CD8-positive, alpha-beta memory T cell (primary cell): ENCODE data around the gene KNDC1. TPM values are rescaled to one million over a fixed set of nuclear protein-coding genes. Genes with fewer than 3 reads are reported as not detected.
"Not testable (repeated sequence)": the region's sequence is repeated elsewhere in the genome, so short reads cannot be mapped to it uniquely, and the experiment has no call there.

Source experiments
- CTCF ChIA-PET: fragments of 350-600 bp; sonication (Branson Sonifier 250); formaldehyde crosslinking; loops from one replicate; lab custom pipeline; 2021; ENCODE audit warnings: antibody characterized with exemption; lab: Charles Lee
- POLR2A ChIA-PET: fragments of 350-600 bp; sonication (Branson Sonifier 250); formaldehyde crosslinking; loops from one replicate; lab custom pipeline; 2021; ENCODE audit warnings: antibody characterized with exemption; lab: Charles Lee
- DNase-seq, 5 donors: peaks; one replicate each; pipeline versions ENCODE4 v3.0.0 to v3.0.0-alpha.2; 2020 to 2022; ENCODE audit warnings: mixed read lengths in 1 of 5
- H3K27ac ChIP-seq: one replicate; pipeline ENCODE4 v1.7.0; 2013; ENCODE audit warnings: low read depth, mild to moderate bottlenecking, low read length, moderate library complexity
- H3K27me3 ChIP-seq: 2 replicates; pipeline ENCODE4 v1.7.0; 2013; ENCODE audit warnings: low read length, mild to moderate bottlenecking; ENCODE audit not compliant: insufficient read depth, poor library complexity, severe bottlenecking
- H3K36me3 ChIP-seq: 2 replicates; pipeline ENCODE4 v1.7.0; 2013; ENCODE audit warnings: mild to moderate bottlenecking, low read length, moderate library complexity; ENCODE audit not compliant: insufficient read depth
- H3K4me1 ChIP-seq: 2 replicates; pipeline ENCODE4 v1.7.0; 2013; ENCODE audit warnings: mild to moderate bottlenecking, low read length, moderate library complexity; ENCODE audit not compliant: insufficient read depth
- H3K4me3 ChIP-seq: 2 replicates; pipeline ENCODE4 v1.7.0; 2013; ENCODE audit warnings: mild to moderate bottlenecking, low read length
- H3K9me3 ChIP-seq: 2 replicates; pipeline ENCODE4 v1.7.0; 2013; ENCODE audit warnings: mild to moderate bottlenecking, low read length
- H3K27ac Mint-ChIP-seq, 8 donors: one replicate each; pipeline ENCODE4 v1.8.0; 2020 to 2021; ENCODE audit warnings: mixed read lengths in 8 of 8, mild to moderate bottlenecking in 6 of 8, inconsistent platforms in 3 of 8, moderate library complexity in 3 of 8
- H3K27me3 Mint-ChIP-seq, 2 donors: one replicate each; pipeline ENCODE4 v1.8.0; 2020 to 2021; ENCODE audit warnings: mixed read lengths in 2 of 2, mild to moderate bottlenecking in 1 of 2, moderate library complexity in 1 of 2
- H3K36me3 Mint-ChIP-seq, 3 donors: one replicate each; pipeline ENCODE4 v1.8.0; 2020 to 2021; ENCODE audit warnings: mixed read lengths in 3 of 3, inconsistent platforms in 1 of 3, mild to moderate bottlenecking in 1 of 3
- H3K4me1 Mint-ChIP-seq, 3 donors: one replicate each; pipeline ENCODE4 v1.8.0; 2020 to 2021; ENCODE audit warnings: mixed read lengths in 3 of 3, inconsistent platforms in 1 of 3, mild to moderate bottlenecking in 1 of 3
- H3K4me3 Mint-ChIP-seq, 7 donors: one replicate each; pipeline ENCODE4 v1.8.0; 2020 to 2021; ENCODE audit warnings: mixed read lengths in 7 of 7, mild to moderate bottlenecking in 6 of 7, moderate library complexity in 4 of 7, inconsistent platforms in 2 of 7
- H3K9me3 Mint-ChIP-seq, 5 donors: one replicate each; pipeline ENCODE4 v1.8.0; 2020 to 2022; ENCODE audit warnings: mixed read lengths in 5 of 5, mild to moderate bottlenecking in 3 of 5, moderate library complexity in 2 of 5, inconsistent platforms in 1 of 5
- polyA plus RNA-seq: library from polyadenylated mRNA; unstranded; fragments of 300-500 nt; fragmentation: Illumina TruSeq; gene quantifications from one replicate; pipeline ENCODE4 v1.2.3, GENCODE V29; 2021
- total RNA-seq, 2 experiments: library from RNA; stranded (reverse); gene quantifications; one replicate each; pipeline ENCODE4 v1.2.3, GENCODE V29; 2021

Gene KNDC1
- total and polyA plus RNA-seq, 3 experiments from 2014 or later, result 0.05 TPM; not detected in 2

DNA sequence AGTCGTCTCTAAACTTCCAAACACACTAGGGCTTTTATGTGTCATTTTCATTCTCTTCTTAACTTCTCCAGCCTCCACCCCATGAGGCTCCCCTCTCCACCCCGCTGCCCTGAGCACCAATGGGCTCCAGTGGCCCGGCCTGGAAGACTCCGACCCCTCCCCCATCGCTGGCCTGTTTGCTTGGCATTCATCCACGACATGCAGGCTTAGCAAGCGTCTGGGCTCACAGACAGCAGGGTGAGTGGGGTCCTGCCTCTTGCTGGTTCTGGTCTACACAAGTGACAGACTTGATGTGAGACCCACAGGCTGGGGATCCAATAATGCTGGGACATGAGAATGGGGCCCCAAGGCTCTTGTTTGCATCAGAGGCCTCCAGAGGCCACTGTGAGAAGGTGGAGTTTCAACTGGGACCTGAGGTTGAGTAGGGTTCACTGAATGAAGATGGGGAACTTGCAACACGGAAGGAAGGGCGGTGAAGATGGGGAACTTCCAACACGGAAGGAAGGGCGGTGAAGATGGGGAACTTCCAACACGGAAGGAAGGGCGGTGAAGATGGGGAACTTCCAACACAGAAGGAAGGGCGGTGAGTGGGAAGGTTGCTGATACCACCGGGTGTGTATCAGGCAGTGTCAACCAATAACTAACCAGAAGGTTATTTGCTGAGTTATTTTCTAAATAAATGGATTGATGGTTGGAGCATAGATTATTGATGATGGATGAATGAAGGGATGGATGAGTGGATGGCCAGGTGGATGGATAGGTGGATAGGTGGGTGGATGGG is 14.0 kb downstream of the KNDC1 start:
- Histone ChIP-seq H3K9me3 (no peaks in the 10 kb centered on the region), H3K36me3 (no peaks in the 10 kb centered on the region), H3K4me3 (no peak overlapping the region), H3K27me3 (no peaks in the 10 kb centered on the region), H3K4me1 (no peaks in the 10 kb centered on the region), H3K27ac (no peak overlapping the region)
- Mint-ChIP-seq H3K4me3 (no peak overlapping the region), H3K4me1 (no peaks in the 10 kb centered on the region), H3K27me3 (peaks cover 12 to 13% of the 10 kb centered on the region in 2 donors), H3K27ac (no peak overlapping the region), H3K36me3 (no peaks in the 10 kb centered on the region), H3K9me3 (no peaks in the 10 kb centered on the region)
- POLR2A ChIA-PET, result no interaction called here
- CTCF ChIA-PET, result no interaction called here
- DNase-seq, result peak in 1 of 5 donors; percentile 35

DNA sequence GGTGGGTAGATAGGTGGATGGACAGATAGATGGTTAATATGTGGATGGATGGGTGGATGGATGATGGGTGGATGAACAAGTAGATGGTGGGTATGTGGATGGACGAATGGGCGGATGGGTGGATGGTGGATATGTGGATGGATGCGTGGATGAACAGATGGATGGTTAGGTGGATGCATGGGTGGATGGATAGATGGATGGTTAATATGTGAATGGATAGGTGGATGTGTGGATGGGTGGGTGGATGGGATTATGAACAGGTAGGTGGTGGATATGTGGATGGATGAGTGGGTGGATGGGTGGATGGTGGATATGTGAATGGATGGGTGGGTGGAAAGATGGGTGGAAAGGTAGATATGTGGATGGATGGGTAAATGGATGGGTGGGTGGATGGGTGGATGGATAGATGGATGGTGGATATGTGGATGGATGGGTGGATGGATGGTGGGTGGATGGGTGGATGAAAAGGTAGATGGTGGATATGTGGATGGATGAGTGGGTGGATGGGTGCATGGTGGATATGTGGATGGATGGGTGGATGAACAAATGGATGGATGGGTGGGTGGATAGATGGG is 14.8 kb downstream of the KNDC1 start:
- ChIA-PET POLR2A (no interaction called here), CTCF (no interaction called here)
- no peaks in the 10 kb centered on the region for H3K27me3 ChIP-seq
- Mint-ChIP-seq H3K4me1 (no peaks in the 10 kb centered on the region), H3K27me3 (peaks cover 12 to 13% of the 10 kb centered on the region in 2 donors), H3K9me3 (no peaks in the 10 kb centered on the region), H3K4me3 (no peak overlapping the region), H3K27ac (peak overlapping the region in 1 of 8 donors; percentile 16), H3K36me3 (no peaks in the 10 kb centered on the region)
- H3K36me3 ChIP-seq, result no peaks in the 10 kb centered on the region
- no peaks in the 10 kb centered on the region for H3K4me1 ChIP-seq
- no peak overlapping the region for H3K4me3 ChIP-seq
- no peak for DNase-seq
- H3K27ac ChIP-seq, result no peak overlapping the region
- H3K9me3 ChIP-seq, result no peaks in the 10 kb centered on the region

DNA sequence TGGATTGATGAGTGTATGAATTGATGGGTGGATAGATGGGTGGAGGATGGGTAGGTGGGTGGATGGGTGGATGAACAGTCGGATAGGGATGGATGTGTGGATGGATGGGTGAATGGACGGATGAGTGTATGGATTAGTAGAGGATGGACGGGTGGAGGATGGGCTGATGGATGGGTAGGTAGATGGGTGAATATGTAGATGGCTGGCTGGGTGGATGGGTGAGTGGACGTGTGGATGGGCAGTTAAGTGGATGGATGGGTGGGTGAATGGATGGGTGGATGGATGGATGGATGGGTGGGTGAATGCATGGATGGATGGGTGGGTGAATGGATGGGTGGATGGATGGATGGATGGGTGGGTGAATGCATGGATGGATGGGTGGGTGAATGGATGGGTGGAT is 15.6 kb downstream of the KNDC1 start:
- H3K4me3 ChIP-seq, H3K27ac Mint-ChIP-seq, H3K9me3 ChIP-seq, H3K4me3 Mint-ChIP-seq, H3K36me3 Mint-ChIP-seq, H3K4me1 ChIP-seq, H3K27ac ChIP-seq, CTCF ChIA-PET, H3K4me1 Mint-ChIP-seq, POLR2A ChIA-PET, DNase-seq, H3K36me3 ChIP-seq, H3K27me3 ChIP-seq, H3K9me3 Mint-ChIP-seq: not testable (repeated sequence)
- H3K27me3 Mint-ChIP-seq, result peaks cover 12 to 13% of the 10 kb centered on the region in 2 donors

DNA sequence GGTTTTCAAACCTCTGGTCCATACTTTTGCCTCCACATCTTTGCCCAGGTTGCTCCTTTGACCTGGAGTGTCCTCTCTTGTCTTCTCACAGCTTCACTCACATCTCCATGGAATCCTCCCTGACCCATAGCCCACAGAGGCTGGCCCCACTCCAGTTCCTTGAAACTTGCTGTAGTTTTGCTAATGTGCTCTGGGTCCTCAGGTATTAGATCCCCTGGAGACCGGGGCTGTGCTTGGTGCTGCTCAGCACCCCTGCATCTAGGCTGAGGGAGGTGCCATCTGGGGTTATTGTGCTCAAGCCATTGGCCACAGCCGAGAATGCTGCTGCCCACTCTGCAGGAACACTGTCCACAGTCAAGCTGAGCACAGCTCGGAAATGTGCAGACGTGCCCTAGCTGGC is 16.5 kb downstream of the KNDC1 start:
- H3K27ac ChIP-seq, result no peak overlapping the region
- no peak overlapping the region for H3K4me3 ChIP-seq
- H3K36me3 ChIP-seq, result no peaks in the 10 kb centered on the region
- POLR2A ChIA-PET, result no interaction called here
- Mint-ChIP-seq H3K36me3 (no peaks in the 10 kb centered on the region), H3K4me3 (no peak overlapping the region), H3K9me3 (no peaks in the 10 kb centered on the region), H3K27me3 (peaks cover 11 to 12% of the 10 kb centered on the region in 2 donors), H3K27ac (no peak overlapping the region), H3K4me1 (no peaks in the 10 kb centered on the region)
- H3K27me3 ChIP-seq, result no peaks in the 10 kb centered on the region
- no peaks in the 10 kb centered on the region for H3K4me1 ChIP-seq
- no peak for DNase-seq
- CTCF ChIA-PET, result no interaction called here
- no peaks in the 10 kb centered on the region for H3K9me3 ChIP-seq

DNA sequence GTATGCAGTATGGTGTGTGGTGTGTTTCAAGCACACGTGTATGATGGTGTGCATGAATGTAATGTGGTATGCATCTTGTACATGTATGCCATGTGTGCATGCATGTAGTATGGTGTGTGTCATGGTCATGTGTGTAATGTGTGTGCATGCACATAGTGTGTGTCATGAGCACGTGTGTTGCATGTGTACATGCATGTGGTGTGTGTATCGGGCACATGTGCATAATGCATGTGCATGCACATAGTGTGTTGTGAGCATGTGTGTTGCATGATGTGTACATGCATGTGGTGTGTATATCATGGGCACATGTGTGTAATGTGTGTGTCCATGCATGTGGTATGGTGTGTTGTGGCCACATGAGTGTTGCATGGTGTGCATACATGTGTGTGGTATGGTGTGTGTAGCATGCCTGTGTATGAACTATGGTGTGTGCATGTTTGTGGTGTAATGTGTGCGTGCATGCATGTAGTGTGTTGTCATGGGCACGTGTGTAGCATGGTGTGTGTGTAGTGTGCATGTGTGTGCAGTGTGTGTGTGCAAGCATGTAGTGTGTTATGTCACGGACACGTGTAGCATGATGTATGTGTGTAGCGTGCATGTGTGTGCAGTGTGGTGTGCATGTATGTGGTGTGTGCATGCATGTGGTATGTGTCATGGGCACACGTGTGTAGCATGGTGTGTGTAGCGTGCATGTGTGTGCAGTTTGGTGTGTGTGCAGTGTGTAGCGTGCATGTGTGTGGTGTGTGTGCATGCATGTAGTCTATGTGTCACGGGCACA is 17.6 kb downstream of the KNDC1 start:
- Histone ChIP-seq H3K36me3 (no peaks in the 10 kb centered on the region), H3K9me3 (no peaks in the 10 kb centered on the region), H3K4me1 (no peaks in the 10 kb centered on the region), H3K27me3 (no peaks in the 10 kb centered on the region), H3K27ac (no peak overlapping the region), H3K4me3 (no peak overlapping the region)
- H3K4me3 Mint-ChIP-seq, result no peak overlapping the region
- H3K9me3 Mint-ChIP-seq, result no peaks in the 10 kb centered on the region
- no peak for DNase-seq
- H3K36me3 Mint-ChIP-seq, result no peaks in the 10 kb centered on the region
- ChIA-PET POLR2A (no interaction called here), CTCF (no interaction called here)
- peaks cover 5 to 7% of the 10 kb centered on the region in 2 donors for H3K27me3 Mint-ChIP-seq
- H3K4me1 Mint-ChIP-seq, result no peaks in the 10 kb centered on the region
- H3K27ac Mint-ChIP-seq, result peak overlapping the region in 2 of 8 donors; percentile 24 to 88

DNA sequence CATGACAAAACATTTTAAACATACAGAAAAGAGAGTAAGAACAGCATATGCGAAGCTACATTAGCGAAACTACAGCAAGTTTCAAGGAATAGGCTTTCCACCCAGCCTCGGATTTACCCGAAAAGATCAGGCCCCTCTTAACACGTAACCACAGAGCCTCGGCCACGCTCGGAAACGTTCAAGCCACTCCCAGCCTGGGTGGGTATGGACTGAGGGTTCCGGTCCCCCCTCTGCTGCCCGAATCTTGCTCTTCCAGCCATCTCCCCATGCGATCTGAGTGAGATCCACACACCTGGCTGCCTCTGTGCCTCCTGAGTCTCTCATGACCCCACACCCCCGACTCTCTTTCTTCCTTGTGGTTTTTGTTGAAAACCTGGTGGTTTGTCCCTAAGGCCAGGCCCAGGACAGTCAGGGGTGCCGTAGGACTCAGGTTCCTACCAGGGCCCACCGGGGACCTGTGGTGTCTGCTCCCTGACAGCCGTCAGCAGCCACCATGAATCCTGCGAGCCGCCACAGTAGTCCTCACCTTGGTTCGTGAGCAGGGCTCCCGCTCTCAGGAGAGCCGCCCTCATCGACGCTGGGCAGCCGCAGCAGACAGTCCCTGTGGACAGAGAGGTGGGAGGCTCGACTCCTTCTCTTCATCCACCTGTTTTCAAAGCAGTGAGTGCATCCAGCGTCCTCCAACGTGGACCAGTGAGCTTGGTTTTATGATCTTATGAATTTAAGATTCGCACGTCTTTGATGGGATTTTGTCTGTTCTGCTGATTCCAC is 18.5 kb downstream of the KNDC1 start:
- H3K27ac Mint-ChIP-seq, result no peak overlapping the region
- no peaks in the 10 kb centered on the region for H3K27me3 ChIP-seq
- no peak overlapping the region for H3K4me3 ChIP-seq
- no peak overlapping the region for H3K4me3 Mint-ChIP-seq
- ChIA-PET CTCF (no interaction called here), POLR2A (no interaction called here)
- no peaks in the 10 kb centered on the region for H3K9me3 ChIP-seq
- H3K27me3 Mint-ChIP-seq, result peaks cover 0 to 2% of the 10 kb centered on the region in 2 donors
- DNase-seq, result no peak
- no peaks in the 10 kb centered on the region for H3K36me3 Mint-ChIP-seq
- H3K4me1 Mint-ChIP-seq, result no peaks in the 10 kb centered on the region
- H3K27ac ChIP-seq, result no peak overlapping the region
- no peaks in the 10 kb centered on the region for H3K9me3 Mint-ChIP-seq
- H3K36me3 ChIP-seq, result no peaks in the 10 kb centered on the region
- H3K4me1 ChIP-seq, result no peaks in the 10 kb centered on the region

DNA sequence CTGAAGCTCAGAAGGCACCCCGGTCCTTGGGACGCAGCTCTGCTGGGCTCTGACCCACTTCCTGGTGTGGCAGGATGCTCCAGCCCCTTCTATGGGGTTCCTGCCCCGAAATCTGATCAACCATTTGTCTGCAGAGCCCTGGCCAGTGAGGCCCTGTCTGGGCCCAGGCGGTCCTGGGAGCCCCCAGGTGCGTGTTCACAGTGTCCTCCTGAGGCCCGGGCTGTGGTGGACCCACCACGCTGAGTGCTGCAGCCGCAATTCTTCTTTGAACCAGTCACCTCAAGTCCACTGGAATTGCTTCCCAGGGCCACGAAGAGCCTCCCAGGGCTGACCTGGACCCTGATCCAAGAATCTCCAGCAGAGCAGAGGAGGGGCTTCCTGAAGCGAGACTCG is 19.1 kb downstream of the KNDC1 start:
- DNase-seq, result peak in 1 of 5 donors; percentile 24
- ChIA-PET POLR2A (no interaction called here), CTCF (no interaction called here)
- H3K4me1 Mint-ChIP-seq, result no peaks in the 10 kb centered on the region
- peaks cover 0 to 2% of the 10 kb centered on the region in 2 donors for H3K27me3 Mint-ChIP-seq
- H3K9me3 ChIP-seq, result no peaks in the 10 kb centered on the region
- no peaks in the 10 kb centered on the region for H3K36me3 ChIP-seq
- H3K27ac ChIP-seq, result no peak overlapping the region
- no peak overlapping the region for H3K27ac Mint-ChIP-seq
- H3K36me3 Mint-ChIP-seq, result no peaks in the 10 kb centered on the region
- no peaks in the 10 kb centered on the region for H3K9me3 Mint-ChIP-seq
- H3K4me3 ChIP-seq, result no peak overlapping the region
- no peaks in the 10 kb centered on the region for H3K4me1 ChIP-seq
- H3K27me3 ChIP-seq, result no peaks in the 10 kb centered on the region
- H3K4me3 Mint-ChIP-seq, result no peak overlapping the region
